ENCODE measurements around the gene PRRG3.
A peak's percentile ranks its signal among the peaks of the same experiment; 100 is the strongest.

PRRG3 gene

GRCh38 chrX:151745651-151746050 lies 50.4 kb downstream of the PRRG3 start:
- peaks cover 3% of the 10 kb centered on the region for H3K27me3 Mint-ChIP-seq (ENCODE audit: low read depth, poor library complexity)
- H3K4me1 Mint-ChIP-seq: peaks cover 14% of the 10 kb centered on the region
- TF ChIP-seq, protein P1, sequence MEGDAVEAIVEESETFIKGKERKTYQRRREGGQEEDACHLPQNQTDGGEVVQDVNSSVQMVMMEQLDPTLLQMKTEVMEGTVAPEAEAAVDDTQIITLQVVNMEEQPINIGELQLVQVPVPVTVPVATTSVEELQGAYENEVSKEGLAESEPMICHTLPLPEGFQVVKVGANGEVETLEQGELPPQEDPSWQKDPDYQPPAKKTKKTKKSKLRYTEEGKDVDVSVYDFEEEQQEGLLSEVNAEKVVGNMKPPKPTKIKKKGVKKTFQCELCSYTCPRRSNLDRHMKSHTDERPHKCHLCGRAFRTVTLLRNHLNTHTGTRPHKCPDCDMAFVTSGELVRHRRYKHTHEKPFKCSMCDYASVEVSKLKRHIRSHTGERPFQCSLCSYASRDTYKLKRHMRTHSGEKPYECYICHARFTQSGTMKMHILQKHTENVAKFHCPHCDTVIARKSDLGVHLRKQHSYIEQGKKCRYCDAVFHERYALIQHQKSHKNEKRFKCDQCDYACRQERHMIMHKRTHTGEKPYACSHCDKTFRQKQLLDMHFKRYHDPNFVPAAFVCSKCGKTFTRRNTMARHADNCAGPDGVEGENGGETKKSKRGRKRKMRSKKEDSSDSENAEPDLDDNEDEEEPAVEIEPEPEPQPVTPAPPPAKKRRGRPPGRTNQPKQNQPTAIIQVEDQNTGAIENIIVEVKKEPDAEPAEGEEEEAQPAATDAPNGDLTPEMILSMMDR (IDR thresholded peaks at IDR 0.05): no peak

GRCh38 chrX:151746502-151746901 lies 51.2 kb downstream of the PRRG3 start:
- peaks cover 4% of the 10 kb centered on the region for H3K27me3 Mint-ChIP-seq (ENCODE audit: low read depth, poor library complexity)
- no peak overlapping the region for H3K4me3 Mint-ChIP-seq
- no peak for DNase-seq
- peaks cover 14% of the 10 kb centered on the region for H3K4me1 Mint-ChIP-seq
- peaks cover 56% of the 10 kb centered on the region for H3K9me3 Mint-ChIP-seq
- TF ChIP-seq, protein P1 (IDR thresholded peaks at IDR 0.05): no peak
- H3K36me3 Mint-ChIP-seq (ENCODE audit: low read depth): no peaks in the 10 kb centered on the region
- no peak overlapping the region for H3K27ac Mint-ChIP-seq

More at GRCh38 chrX:151745651-151746050, 50.4 kb downstream of the PRRG3 start:
- no peaks in the 10 kb centered on the region for H3K36me3 Mint-ChIP-seq (ENCODE audit: low read depth)
- no peak overlapping the region for H3K4me3 Mint-ChIP-seq
- no peak overlapping the region for H3K27ac Mint-ChIP-seq
- no peak for DNase-seq
- H3K9me3 Mint-ChIP-seq: peaks cover 56% of the 10 kb centered on the region

DNA sequence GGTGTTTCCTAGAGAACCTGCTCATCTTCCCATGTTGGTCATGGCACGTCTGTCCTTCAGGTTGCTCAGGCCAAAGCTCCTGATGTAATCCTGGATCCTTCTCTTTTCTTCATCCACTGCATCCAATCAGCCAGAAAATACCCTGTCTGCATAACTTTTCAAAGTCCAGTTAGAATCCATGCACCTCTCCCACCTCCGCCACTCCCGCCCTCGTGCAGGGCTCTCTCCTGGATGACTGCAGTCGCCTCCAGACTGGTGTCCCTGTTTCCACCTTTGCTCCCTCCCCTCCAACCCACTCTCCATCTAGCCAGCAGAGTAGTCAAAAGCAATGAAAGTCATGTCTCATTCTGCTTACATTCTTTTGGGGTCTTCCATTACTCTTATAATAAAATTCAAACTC lies 55.3 kb downstream of the PRRG3 start:
- TF ChIP-seq, protein P1 (IDR thresholded peaks at IDR 0.05): no peak
- H3K4me3 Mint-ChIP-seq: no peak overlapping the region
- no peak overlapping the region for H3K27ac Mint-ChIP-seq
- H3K9me3 Mint-ChIP-seq: peaks cover 46% of the 10 kb centered on the region
- no peaks in the 10 kb centered on the region for H3K36me3 Mint-ChIP-seq (ENCODE audit: low read depth)
- H3K4me1 Mint-ChIP-seq: peaks cover 27% of the 10 kb centered on the region
- no peak for DNase-seq
- peaks cover 10% of the 10 kb centered on the region for H3K27me3 Mint-ChIP-seq (ENCODE audit: low read depth, poor library complexity)

- Mint-ChIP-seq H3K4me3 (no peak overlapping the region), H3K4me1 (peaks cover 27% of the 10 kb centered on the region), H3K27ac (no peak overlapping the region), H3K9me3 (peaks cover 52% of the 10 kb centered on the region), H3K36me3 (ENCODE audit: low read depth) (no peaks in the 10 kb centered on the region), H3K27me3 (ENCODE audit: low read depth, poor library complexity) (peaks cover 7% of the 10 kb centered on the region)
- DNase-seq: no peak
- TF ChIP-seq, protein P1 (IDR thresholded peaks at IDR 0.05): no peak
Measured at GRCh38 chrX:151752847-151753246, 57.6 kb downstream of the PRRG3 start.

DNA sequence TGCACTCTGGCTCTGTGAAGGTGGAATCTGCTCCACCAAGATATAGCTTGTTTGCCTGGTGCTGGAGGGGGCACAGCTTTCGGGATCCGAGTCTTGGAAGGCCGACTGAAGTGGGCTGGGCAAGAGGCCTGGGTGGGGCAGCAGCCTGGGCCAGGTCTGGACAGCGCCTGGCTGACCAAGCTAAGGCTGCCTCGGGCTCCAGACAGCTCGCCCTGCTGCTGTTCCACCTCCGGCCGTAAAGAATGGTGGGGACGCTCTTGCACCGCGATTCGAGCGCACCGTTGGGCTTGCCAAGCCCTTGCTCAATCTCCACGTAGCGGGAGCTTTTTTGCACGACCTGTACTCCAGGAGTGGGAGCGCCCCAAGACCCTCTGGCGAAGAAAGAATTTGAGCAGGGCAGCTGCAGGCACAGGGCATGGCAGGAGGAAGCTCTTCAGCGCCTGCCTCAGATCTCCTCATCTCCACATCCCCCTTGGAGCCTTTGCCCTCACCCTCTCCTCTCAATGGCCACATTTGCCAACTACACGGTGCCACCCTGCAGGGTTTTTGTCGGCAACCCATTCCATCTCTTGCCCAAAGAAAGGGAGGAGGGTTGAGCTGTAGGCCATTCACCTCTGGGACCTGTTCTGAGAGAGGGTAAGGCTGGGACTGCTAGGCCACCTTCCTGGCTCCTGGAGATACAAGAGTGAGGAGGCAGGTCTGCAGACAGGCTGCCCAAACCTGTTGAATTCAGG lies 58.2 kb downstream of the PRRG3 start:
- DNase-seq: peak; percentile 63

More for the DNA sequence above, 58.2 kb downstream of the PRRG3 start:
- H3K36me3 Mint-ChIP-seq (ENCODE audit: low read depth): no peaks in the 10 kb centered on the region
- no peak overlapping the region for H3K4me3 Mint-ChIP-seq
- H3K9me3 Mint-ChIP-seq: peaks cover 59% of the 10 kb centered on the region
- peaks cover 7% of the 10 kb centered on the region for H3K27me3 Mint-ChIP-seq (ENCODE audit: low read depth, poor library complexity)
- no peak overlapping the region for H3K27ac Mint-ChIP-seq
- TF ChIP-seq, protein P1 (IDR thresholded peaks at IDR 0.05): peak; percentile 76
- peaks cover 27% of the 10 kb centered on the region for H3K4me1 Mint-ChIP-seq

Measured in nephron progenitor cell (in vitro differentiated cells).